K562 (cell line): Measurements from ENCODE around the gene ANKRD34B. TPM values are rescaled to one million over a fixed set of nuclear protein-coding genes. Genes with fewer than 3 reads are reported as not detected.

Experiments
- ATAC-seq: fragments of 200-7000 bp; cut with Tn5 transposase; 3 replicates; pipeline ENCODE4 v1.9.1; 2020; ENCODE audit warnings: moderate library complexity
- BruUV-seq: library from RNA; stranded (reverse); fragments of 400-500 nt; replicated peaks from 2 replicates; lab custom pipeline; 2021; lab: Mats Ljungman, UMichigan
- CTCF ChIA-PET: fragments of 300-600 bp; formaldehyde crosslinking; extraction: SDS; loops from one replicate; lab custom pipeline; 2021; ENCODE audit warnings: low intra/inter-chr PET ratio; lab: Yijun Ruan, JAX
- POLR2A ChIA-PET: fragments of 300-600, 350-650 bp; sonication (Branson Sonifier 250); formaldehyde crosslinking; extraction: SDS; loops from one replicate; lab custom pipeline; 2021; ENCODE audit warnings: antibody characterized with exemption, inconsistent platforms; lab: Yijun Ruan, JAX
- DNase-seq, 4 experiments: peaks; one replicate each; pipeline versions ENCODE4 v3.0.0 to v3.0.0-alpha.2; 2011 to 2018; ENCODE audit warnings: low spot score in 3 of 4, mixed read lengths in 3 of 4; ENCODE audit errors: extremely low read depth in 1 of 4
- FAIRE-seq: peaks from 2 replicates; lab custom pipeline; 2011; peaks lifted over from hg19 to GRCh38; lab: Jason Lieb, UNC
- H2AFZ ChIP-seq: 2 replicates; pipeline ENCODE4 v1.6.0; 2011; ENCODE audit warnings: low read depth, low read length, control low read depth, inconsistent platforms
- H3K27ac ChIP-seq: fragments of 200-600 bp; 3 replicates; pipeline ENCODE4 v1.8.0; 2011; ENCODE audit warnings: low read depth, mild to moderate bottlenecking, control low read depth, inconsistent platforms, low read length, moderate library complexity, mixed read lengths; ENCODE audit errors: extremely low read depth
- H3K27me3 ChIP-seq, 2 experiments: fragments of 300-600 bp in 1 of 2; 2 replicates in 1 of 2; 3 replicates in 1 of 2; pipeline versions ENCODE4 v1.6.0 to v1.8.0; 2011; ENCODE audit warnings: inconsistent platforms in 2 of 2, low read length in 2 of 2, mild to moderate bottlenecking in 1 of 2, mixed read lengths in 1 of 2, moderate library complexity in 1 of 2; ENCODE audit not compliant: control insufficient read depth in 2 of 2, insufficient read depth in 2 of 2
- H3K36me3 ChIP-seq: fragments of 300-600 bp; 3 replicates; pipeline ENCODE4 v1.8.0; 2011; ENCODE audit warnings: mild to moderate bottlenecking, low read length, inconsistent platforms; ENCODE audit not compliant: control insufficient read depth, insufficient read depth
- H3K4me1 ChIP-seq, 2 experiments: fragments of 200-600 bp in 1 of 2; replicated peaks in 1 of 2; 2 replicates in 1 of 2; 3 replicates in 1 of 2; pipeline versions ENCODE4 v1.5.1 to v1.8.0; 2011; ENCODE audit warnings: inconsistent platforms in 2 of 2, low read length in 2 of 2, mild to moderate bottlenecking in 1 of 2, mixed read lengths in 1 of 2, moderate library complexity in 1 of 2; ENCODE audit not compliant: control insufficient read depth in 2 of 2, insufficient read depth in 2 of 2
- H3K4me2 ChIP-seq: 2 replicates; pipeline ENCODE4 v1.6.1; 2011; ENCODE audit warnings: low read length, control low read depth, inconsistent platforms, mixed read lengths; ENCODE audit not compliant: insufficient read depth
- H3K4me3 ChIP-seq: fragments of 200-600 bp; sonication (generic), shearing (Covaris generic); 2 replicates; pipeline ENCODE4 v1.5.1; 2016; ENCODE audit warnings: control low read depth, inconsistent platforms
- H3K79me2 ChIP-seq: fragments of 200-600 bp; 3 replicates; pipeline ENCODE4 v1.8.0; 2011; ENCODE audit warnings: low read length, inconsistent platforms; ENCODE audit not compliant: control insufficient read depth, insufficient read depth
- H3K9ac ChIP-seq, 2 experiments: 2 replicates each; pipeline versions ENCODE4 v1.6.0 to v1.6.1; 2011; ENCODE audit warnings: low read depth in 2 of 2, low read length in 2 of 2, control low read depth in 1 of 2, inconsistent platforms in 1 of 2, mild to moderate bottlenecking in 1 of 2, mixed read lengths in 1 of 2; ENCODE audit not compliant: insufficient read depth in 1 of 2
- H3K9me1 ChIP-seq: one replicate; pipeline ENCODE4 v1.6.0; 2011; ENCODE audit warnings: inconsistent platforms, mild to moderate bottlenecking, low read length, moderate library complexity; ENCODE audit not compliant: control insufficient read depth, insufficient read depth
- H3K9me3 ChIP-seq: replicated peaks from 2 replicates; pipeline ENCODE4 v1.5.1; 2011; ENCODE audit warnings: low read depth, low read length, inconsistent platforms; ENCODE audit not compliant: control insufficient read depth, insufficient read depth
- H4K20me1 ChIP-seq: replicated peaks from 2 replicates; pipeline ENCODE4 v1.6.1; 2011; ENCODE audit warnings: low read length, inconsistent platforms, mixed read lengths; ENCODE audit not compliant: control insufficient read depth, insufficient read depth
- CBFB ChIP-seq: sonication (generic); formaldehyde crosslinking; IDR thresholded peaks from 2 replicates; pipeline ENCODE4 v1.4.0; 2020; ENCODE audit warnings: mild to moderate bottlenecking, missing genetic modification reagents
- CBX3 ChIP-seq, 2 experiments: IDR thresholded peaks; 1 replicate in 1 of 2; 2 replicates in 1 of 2; pipeline ENCODE4 v1.6.1; 2012; ENCODE audit warnings: inconsistent platforms in 2 of 2, low read length in 2 of 2, borderline replicate concordance in 1 of 2, control low read depth in 1 of 2
- CCNT2 ChIP-seq: IDR thresholded peaks from 2 replicates; pipeline ENCODE4 v1.6.1; 2011; ENCODE audit warnings: borderline replicate concordance, low read depth, mild to moderate bottlenecking, moderate library complexity, mixed read lengths, low read length; ENCODE audit not compliant: insufficient read length; ENCODE audit errors: extremely low read depth
- CREBBP ChIP-seq: IDR thresholded peaks from one replicate; pipeline ENCODE4 v1.6.1; 2012; ENCODE audit warnings: low read depth, mild to moderate bottlenecking, control low read depth, inconsistent platforms, low read length
- FIP1L1 ChIP-seq: fragments of 200-400 bp; formaldehyde crosslinking; IDR thresholded peaks from 2 replicates; pipeline ENCODE4 v1.6.1; 2018; ENCODE audit warnings: mild to moderate bottlenecking, low read depth, low read length; ENCODE audit not compliant: poor library complexity, severe bottlenecking
- HNRNPK ChIP-seq: fragments of 200-400 bp; formaldehyde crosslinking; IDR thresholded peaks from one replicate; pipeline ENCODE4 v1.6.1; 2018; ENCODE audit warnings: mild to moderate bottlenecking, low read depth, low read length; ENCODE audit not compliant: poor library complexity, severe bottlenecking
- ID3 ChIP-seq, 2 experiments: fragments of 250-450 bp in 1 of 2; fragments of 450-650 bp in 1 of 2; sonication (Bioruptor Pico) in 1 of 2; IDR thresholded peaks; 2 replicates each; pipeline versions ENCODE4 v1.6.1 to v1.8.0; 2016 to 2021; ENCODE audit warnings: mild to moderate bottlenecking in 2 of 2, moderate library complexity in 2 of 2, missing compliant biosample characterization in 1 of 2, missing genetic modification characterization in 1 of 2
- LARP7 ChIP-seq: fragments of 450-650 bp; IDR thresholded peaks from 2 replicates; pipeline ENCODE4 v1.6.1; 2016
- LEF1 ChIP-seq: fragments of 450-650 bp; IDR thresholded peaks from 2 replicates; pipeline ENCODE4 v1.6.1; 2016; ENCODE audit warnings: mild to moderate bottlenecking
- NFIC ChIP-seq: fragments of 450-650 bp; IDR thresholded peaks from 2 replicates; pipeline ENCODE4 v1.6.1; 2017; ENCODE audit warnings: mild to moderate bottlenecking, inconsistent platforms
- RREB1 ChIP-seq: fragments of 250-450 bp; sonication (Bioruptor Pico); IDR thresholded peaks from 2 replicates; pipeline ENCODE4 v1.4.0; 2020
- THRAP3 ChIP-seq: fragments of 450-650 bp; IDR thresholded peaks from 2 replicates; pipeline ENCODE4 v1.6.1; 2016; ENCODE audit warnings: mild to moderate bottlenecking, inconsistent platforms, borderline replicate concordance
- ZKSCAN1 ChIP-seq: fragments of 150-350 bp; IDR thresholded peaks from 2 replicates; pipeline ENCODE4 v1.6.1; 2016; ENCODE audit warnings: low read depth, low read length
- WGBS: fragments of 100-300 bp; shearing (Covaris generic); methylation state at CpG from one replicate; pipeline ENCODE4 v1.1.6; 2016; ENCODE audit warnings: low coverage, mixed read lengths; ENCODE audit not compliant: insufficient coverage; ENCODE audit errors: missing lambda C conversion rate; 5-methylcytosine and 5-hydroxymethylcytosine counted together
- in situ Hi-C: fragments of 300-500 bp; cut with MboI; formaldehyde crosslinking; loops from 4 replicates; pipeline ENCODE4 v1.15.0; 2018; ENCODE audit warnings: inconsistent platforms, mixed read lengths
- intact Hi-C: fragments of 100-400 bp; cut with micrococcal nuclease; formaldehyde crosslinking; loops from 2 replicates; pipeline ENCODE4 v1.14.2; 2022
- polyA plus RNA-seq, 8 experiments: library from polyadenylated mRNA; depleted of rRNA in 4 of 8; stranded (reverse) in 5 of 8; unstranded in 3 of 8; fragments of >200 nt; fragmentation: Nextera tagmentation in 2 of 8; fragmentation: Illumina TruSeq in 1 of 8; extraction: Ambion mirVana in 2 of 8; extraction: Trizol in 1 of 8; gene quantifications; 2 replicates each; pipeline versions ENCODE4 v1.2.1 to v1.2.3, GENCODE V29; 2011 to 2014; ENCODE audit warnings: inconsistent platforms in 1 of 8, missing spikeins in 1 of 8
- total RNA-seq, 7 experiments: library from RNA; depleted of rRNA in 6 of 7; stranded (reverse); fragments of >200 nt in 6 of 7; fragmentation: Illumina TruSeq in 2 of 7; extraction: Trizol in 2 of 7; gene quantifications; 2 replicates each; pipeline versions ENCODE4 v1.2.1 to v1.2.3, GENCODE V29; 2011 to 2021; ENCODE audit warnings: low replicate concordance in 1 of 7

ANKRD34B gene
- total and polyA plus RNA-seq, 9 of the 15 experiments (the other 6 are each of a cell fraction or from before 2014, with no cell fraction given): not detected

GRCh38 chr5:80615266-80615914, 45.3 kb upstream of the ANKRD34B start:
- no peak overlapping the region for H3K4me2 ChIP-seq
- ChIA-PET POLR2A (no interaction called here), CTCF (no interaction called here)
- DNase-seq (no peak), ATAC-seq (no peak), FAIRE-seq (no peak)
- in situ Hi-C loops (no loop called here), intact Hi-C loops (no loop called here)
- H4K20me1 ChIP-seq: no peaks in the 10 kb centered on the region
- 20% methylated on average over 17 of the region's 17 CpGs for WGBS
- no peaks in the 10 kb centered on the region for H3K36me3 ChIP-seq
- TF ChIP-seq NFIC (no peak), ZKSCAN1 (no peak), THRAP3 (no peak), RREB1 (no peak), ID3 (CRISPR knock-in tag; IDR thresholded peaks at IDR 0.05) (no peak), ID3 (tag; IDR thresholded peaks at IDR 0.05) (no peak), CREBBP (no peak), LARP7 (no peak), HNRNPK (no peak), CCNT2 (no peak), LEF1 (no peak), CBFB (CRISPR knock-in tag) (no peak), CBX3 (IDR thresholded peaks at IDR 0.05; ENCODE audit: borderline replicate concordance in 1 of 2, low read length in 2 of 2) (no peak), FIP1L1 (no peak)
- no peaks in the 10 kb centered on the region for H3K27me3 ChIP-seq
- no TSS peak for BruUV-seq
- H3K9me3 ChIP-seq: no peaks in the 10 kb centered on the region
- no peaks in the 10 kb centered on the region for H3K79me2 ChIP-seq
- no peak overlapping the region for H3K27ac ChIP-seq
- H3K9me1 ChIP-seq: no peaks in the 10 kb centered on the region
- H2AFZ ChIP-seq: no peak overlapping the region
- no peak overlapping the region for H3K4me3 ChIP-seq
- H3K9ac ChIP-seq: no peak overlapping the region
- H3K4me1 ChIP-seq: no peaks in the 10 kb centered on the region
